ENCODE measurements around the gene UBASH3B.

UBASH3B gene

DNA sequence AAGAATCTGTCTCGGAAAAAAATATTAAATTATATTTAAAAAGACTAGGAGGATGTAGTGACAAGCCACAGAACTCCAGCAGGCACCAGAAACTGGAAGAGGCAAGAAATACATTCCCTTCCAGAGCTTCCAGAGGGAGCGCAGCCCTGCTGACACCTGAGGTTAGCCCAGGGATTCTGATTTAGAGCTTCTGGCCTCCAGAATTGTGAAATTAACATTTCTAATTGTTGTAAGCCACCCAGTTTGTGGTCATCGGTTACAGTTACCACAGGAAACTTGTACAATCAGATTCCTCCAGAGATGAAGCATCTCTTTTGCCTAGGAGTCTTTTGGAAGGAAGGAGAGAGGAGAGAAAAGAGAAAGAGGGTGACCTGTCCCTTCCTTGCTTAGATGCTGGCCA lies 6.4 kb upstream of the UBASH3B start:
- no peak for DNase-seq

DNA sequence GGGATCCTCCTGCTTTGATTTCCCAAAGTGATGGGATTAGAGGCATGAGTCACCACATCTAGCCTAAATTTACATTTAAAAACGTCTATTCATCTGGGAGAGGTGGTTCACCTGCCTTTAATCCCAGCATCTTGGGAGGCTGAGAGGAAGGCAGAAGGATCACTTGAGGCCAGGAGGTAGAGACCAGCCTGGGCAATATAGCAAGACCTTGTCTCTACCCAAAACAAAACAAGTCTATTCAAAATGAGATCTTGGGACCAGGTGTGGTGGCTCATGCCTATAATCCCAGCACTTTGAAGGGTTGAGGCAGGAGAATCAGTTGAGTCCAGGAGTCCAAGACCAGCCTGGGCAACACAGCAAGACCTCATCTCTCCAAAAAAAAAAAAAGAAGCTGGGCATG lies 4.9 kb upstream of the UBASH3B start:
- DNase-seq, result no peak

DNA sequence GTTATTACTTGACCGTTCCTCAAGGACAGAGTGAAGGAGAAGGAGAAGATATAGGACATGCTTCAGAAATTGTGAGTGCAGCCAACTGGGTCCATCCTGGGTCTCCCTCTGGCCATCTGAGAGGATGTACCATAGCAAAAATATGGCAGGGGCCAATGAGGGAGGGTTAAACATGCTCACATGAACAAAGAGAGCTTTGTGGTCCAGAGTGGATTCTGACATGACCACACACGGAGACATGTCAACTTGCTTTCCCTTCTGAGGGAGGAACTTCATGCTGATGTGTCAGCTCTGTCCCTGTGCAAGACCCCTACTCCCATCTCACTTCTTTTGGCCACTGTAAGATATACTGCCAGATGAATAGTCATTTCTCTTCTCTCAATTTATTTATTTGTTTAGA lies 3.0 kb upstream of the UBASH3B start:
- no peak for DNase-seq

- DNase-seq, result no peak
These were observed 1.5 kb upstream of the UBASH3B start for GRCh38 chr11:122653916-122654585.

- peak; percentile 39 for DNase-seq
These were observed 630 bp downstream of the UBASH3B start for GRCh38 chr11:122656073-122656630.

- DNase-seq, result peak; percentile 39
These were observed 1.1 kb downstream of the UBASH3B start for GRCh38 chr11:122656631-122657101.

DNA sequence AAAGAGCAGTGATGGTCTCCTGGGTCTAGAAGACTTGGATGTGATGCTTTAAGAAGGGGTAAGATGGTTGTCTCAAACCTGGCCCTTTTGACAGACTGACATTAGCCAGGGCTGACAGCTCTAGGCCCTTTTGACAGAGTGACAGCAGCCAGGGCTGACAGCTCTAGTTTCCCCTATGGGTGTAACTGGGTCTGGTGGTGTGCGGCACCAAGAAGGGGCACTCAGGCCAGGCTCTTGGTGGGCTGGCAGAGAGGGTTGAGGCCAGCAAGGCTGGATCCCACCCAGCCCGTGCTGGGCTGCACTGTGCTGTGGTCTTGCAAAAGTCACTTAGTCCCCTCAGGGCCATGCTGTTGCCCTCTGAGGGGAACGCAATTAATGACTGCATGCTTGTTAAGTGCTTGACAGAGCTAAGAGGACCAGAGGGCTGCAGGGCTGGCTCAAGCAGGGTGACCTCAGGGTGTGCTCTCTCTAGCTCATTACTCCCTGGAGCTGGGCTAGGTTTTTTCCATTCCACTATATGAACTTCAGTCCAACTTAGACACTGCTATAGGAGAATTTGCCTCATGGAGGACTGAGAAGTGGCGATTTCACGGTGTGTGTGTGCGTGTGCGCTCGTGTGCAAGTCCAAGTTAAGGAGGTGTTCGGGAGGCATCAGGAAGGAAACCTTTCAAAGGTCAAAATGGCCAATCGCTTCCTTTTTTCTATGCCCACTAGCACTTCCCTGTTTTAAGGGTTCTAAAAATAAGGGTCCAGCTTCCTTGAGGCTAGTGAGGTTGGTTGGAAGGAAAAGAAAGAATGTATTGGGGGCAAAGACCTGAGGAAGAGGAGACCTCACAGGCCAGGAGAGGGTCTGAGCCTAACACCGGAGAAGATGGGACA lies 4.4 kb downstream of the UBASH3B start:
- no peak for DNase-seq

GRCh38 chr11:122661182-122661945 lies 5.8 kb downstream of the UBASH3B start:
- DNase-seq, result no peak

DNA sequence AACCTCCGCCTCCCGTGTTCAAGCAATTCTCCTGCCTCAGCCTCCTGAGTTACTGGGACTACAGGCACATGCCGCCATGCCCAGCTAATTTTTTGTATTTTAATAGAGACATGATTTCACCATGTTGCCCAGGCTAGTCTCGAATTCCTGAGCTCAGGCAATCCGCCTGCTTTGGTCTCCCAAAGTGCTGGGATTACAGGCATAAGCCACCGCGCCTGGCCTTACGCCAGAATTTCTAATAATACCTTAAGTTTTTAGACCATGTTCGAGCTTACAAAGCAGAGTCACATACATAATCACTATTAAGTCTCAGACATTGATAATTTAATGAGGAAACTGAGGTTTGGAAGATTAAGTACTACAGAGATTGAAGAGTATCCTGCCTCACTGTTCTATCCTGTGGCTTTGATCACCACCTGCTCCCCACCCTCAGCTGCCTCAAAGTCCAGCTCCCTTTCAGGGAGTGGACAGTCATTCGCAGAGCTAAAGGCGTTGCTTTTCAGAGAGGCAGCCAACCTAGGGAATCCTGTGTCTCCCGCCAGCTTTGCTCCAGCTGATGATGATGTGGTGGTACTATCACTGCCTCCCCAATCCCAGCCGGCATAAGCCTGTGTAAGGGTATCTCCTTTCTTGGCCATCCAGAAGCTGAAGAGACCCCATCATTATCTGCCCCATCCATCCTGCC lies 7.7 kb downstream of the UBASH3B start:
- no peak for DNase-seq

DNA sequence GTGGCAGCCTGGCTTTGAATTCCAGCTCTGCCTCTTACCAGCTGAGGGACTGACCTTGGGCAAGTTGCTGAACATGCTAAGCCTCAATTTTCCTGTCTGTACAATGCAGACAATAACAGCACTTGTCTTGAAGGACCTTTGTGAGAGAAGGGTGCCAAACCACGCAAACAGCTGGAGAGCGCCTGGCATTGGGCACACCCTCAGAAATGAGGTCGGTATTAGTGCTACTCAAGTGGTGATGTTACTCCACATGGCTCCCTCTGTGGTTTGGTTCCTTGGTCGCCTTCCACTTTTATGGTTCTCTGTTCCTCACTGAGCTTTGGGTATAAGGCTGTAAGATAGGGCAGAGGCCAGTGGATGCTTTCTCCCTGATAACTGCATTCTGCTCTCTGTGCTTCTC lies 8.2 kb downstream of the UBASH3B start:
- DNase-seq, result peak; percentile 18

DNA sequence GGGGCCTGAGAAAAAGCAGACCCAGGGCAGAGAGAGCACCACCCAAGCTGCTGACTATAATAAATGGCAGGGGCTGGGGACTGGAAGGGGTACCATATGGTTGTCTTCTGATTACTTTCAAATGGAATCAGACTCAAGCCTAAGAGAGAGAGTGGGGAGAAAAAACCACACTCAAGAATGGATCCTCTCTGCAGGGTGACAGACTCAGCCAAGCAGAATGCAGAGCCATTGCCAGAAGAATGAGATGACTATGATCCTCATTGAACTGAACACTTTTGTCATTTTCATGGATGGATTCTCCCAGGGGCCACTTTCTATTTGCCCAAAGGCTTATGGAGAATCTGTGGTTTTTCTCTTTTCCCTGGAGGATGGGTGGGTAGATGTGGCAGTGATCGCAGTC lies 8.7 kb downstream of the UBASH3B start:
- DNase-seq, result no peak

DNA sequence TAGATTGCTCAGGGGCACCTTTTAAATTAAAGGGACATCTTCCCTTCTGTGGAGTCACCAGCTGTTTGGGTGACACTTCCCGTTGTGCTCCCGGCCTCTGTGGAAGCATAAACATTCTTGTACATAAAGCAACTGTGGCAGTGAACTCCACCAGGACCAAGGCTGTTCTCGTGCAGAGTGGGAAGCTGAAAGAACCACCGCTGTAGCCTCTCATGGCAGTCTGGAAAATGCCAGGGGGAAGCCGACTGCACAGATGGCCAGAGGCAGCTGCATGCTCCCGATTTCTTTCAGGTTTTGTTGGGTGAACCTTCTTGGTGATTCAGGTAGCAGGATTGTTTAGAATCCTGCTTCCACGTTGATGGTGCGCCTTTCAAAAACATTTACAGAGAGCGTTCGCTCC lies 10.3 kb downstream of the UBASH3B start:
- no peak for DNase-seq

DNA sequence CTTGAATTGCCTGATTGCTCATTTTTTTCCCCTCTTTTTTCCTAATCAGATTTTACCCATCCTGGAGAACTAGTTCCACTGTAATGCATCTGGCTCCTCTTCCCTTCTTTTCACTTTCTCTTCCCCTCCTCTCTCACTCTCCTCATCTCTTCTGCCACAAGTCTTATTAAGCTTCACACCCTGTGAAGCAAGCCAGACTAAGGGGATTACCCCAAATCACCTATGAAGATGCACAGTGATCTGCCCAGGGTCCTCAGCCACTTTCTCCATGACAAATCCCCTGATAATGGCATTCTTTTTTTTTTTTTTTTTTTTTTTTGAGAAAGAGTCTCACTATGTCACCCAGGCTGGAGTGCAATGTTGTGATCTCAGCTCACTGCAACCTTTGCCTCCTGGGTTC lies 11.2 kb downstream of the UBASH3B start:
- DNase-seq, result peak; percentile 21

GRCh38 chr11:122668562-122669090 lies 13.1 kb downstream of the UBASH3B start:
- DNase-seq, result peak; percentile 45

DNA sequence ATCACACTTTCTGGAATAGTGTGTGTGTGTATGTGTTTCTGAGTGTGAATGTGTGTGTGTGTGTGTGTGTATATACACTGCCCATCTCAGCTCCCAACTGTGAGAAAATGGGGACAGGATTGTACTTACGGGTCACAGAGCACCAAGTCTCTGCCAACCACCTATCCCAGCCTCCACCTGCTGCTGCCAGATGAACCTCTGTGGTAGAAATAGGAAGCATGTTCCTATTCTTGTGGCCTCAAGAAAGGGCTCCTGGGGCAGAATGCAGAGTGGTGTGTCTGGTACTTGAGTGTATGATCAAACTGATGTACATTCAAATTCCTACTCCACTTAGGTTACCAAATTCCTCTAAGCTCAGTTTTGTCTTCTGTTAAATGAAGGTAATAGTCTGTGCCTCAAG lies 14.6 kb downstream of the UBASH3B start:
- DNase-seq, result no peak

- no peak for DNase-seq
These were observed 15.9 kb downstream of the UBASH3B start for GRCh38 chr11:122671400-122671891.

GRCh38 chr11:122672892-122673291 lies 17.4 kb downstream of the UBASH3B start:
- DNase-seq, result no peak

DNA sequence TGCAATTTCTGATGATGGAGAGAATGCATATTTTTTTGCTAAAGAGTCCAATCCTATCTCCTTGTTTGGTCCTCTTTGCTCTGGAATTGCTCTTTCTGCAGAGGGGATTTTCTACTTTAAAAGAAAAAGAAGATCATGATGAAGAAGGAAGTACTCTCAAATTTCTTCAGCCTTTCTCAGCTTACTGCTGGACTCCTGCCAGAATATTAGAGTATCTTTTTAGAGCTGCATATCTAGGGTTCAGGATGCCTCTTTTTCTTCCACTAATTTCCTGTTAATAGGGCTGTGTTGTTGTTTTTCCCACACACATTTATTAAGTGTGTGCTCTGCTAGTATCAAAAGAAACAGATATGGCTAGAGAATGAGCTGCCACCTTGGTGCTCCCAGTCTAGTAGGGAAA lies 18.2 kb downstream of the UBASH3B start:
- DNase-seq, result no peak

DNA sequence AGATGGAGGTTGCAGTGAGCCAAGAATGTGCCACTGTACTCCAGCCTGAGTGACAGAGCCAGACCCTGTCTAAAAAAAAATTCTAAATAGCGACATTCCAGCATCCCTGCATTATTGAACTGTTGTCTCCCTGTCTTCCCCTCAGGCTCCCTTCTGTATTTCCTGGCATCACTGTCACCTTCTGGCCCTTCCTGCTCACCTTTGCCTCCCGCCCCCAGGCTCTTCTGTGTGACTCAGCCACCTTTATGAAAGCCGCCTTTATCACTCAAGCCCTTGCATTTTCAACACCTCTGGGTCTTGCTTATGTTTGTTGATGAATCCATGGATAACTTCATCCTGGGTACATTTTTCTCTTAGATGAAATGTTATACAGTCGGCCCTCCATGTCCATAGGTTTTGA lies 21.1 kb downstream of the UBASH3B start:
- no peak for DNase-seq

DNA sequence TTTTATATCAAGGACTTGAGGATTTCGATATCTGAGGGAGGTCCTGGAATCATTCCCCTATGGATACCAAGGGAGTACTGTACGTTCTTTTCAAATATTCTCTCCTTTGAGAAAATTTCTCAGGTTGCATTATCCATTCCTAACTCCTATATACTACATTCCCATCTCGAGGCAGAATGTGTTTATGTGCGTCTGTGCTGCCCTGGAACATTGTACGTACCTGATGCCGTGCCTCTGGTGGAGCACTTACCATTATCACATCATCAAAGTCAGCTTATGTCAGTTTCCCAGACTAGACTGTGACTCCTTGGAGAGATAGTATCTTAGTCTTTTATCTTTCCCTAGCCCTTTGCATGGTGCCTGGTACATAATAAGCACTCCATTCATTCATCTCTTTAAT lies 21.7 kb downstream of the UBASH3B start:
- DNase-seq, result no peak

DNA sequence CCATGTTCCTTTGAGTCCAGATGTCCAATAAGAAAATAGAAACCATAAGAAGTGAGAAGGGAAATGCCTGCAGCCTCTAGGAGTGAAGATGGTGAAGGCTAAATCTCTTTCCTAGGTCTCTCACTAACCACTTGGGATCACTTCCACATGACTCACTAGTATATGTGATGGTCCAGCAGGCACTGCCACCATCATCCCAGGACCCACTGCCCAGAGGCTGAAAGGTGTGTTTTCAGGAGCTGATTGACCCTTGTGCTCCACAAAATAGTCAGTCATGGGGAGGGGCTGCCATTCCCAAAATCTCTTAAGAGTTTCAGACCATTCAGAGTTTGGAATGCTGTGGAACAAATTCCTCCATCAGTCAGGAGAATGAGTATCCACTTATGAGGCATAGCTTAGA lies 22.9 kb downstream of the UBASH3B start:
- no peak for DNase-seq

DNA sequence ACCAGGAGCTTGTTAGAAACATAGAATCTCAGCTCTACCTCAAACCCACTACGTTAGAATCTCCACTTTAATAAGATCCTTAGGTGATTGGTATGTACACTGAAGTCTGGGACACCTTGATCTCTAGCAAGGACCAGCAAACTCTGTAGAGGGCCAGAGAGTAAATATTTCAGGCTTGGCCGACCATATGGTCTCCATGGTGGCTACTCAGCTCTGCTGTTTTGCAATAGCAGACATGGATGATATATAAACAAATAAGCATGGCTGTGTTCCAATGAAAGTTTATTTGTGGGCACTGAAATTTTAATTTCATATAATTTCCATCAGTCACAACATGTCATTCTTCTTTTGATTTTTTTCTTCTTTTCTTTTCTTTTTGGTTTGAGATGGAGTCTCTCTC lies 23.9 kb downstream of the UBASH3B start:
- no peak for DNase-seq
